Iris pigment epithelial cell (primary cell): ENCODE measurements around the gene WDR59.
A peak's percentile ranks its signal among the peaks of the same experiment; 100 is the strongest.
"Not testable (repeated sequence)": the region's sequence is repeated elsewhere in the genome, so short reads cannot be mapped to it uniquely, and the experiment has no call there.

Experiments
- DNase-seq: peaks from one replicate; pipeline ENCODE4 v3.0.0-alpha.2; 2011; ENCODE audit warnings: low read depth

The WDR59 gene

DNA sequence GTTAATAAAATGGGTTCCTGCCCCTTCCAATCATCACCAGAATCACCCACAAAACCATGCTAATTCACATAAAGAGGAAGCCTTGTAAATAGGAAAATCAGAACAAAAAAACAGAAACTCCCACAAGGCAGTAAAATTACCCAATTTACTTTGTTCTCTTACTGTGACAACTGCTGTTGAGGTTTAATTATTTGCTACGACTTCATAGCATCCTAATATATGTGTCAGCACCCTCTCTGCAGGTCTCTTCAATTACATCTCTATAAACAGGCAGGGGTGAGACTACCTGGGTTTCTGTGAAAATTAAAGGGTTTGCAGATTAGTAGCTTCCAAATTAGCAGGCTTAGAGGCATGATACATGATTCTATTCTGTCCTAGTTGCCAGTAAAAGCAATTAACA is 2.7 kb downstream of the WDR59 start:
- DNase-seq = no peak

- no peak for DNase-seq
Measured at GRCh38 chr16:74975591-74975990, 9.3 kb downstream of the WDR59 start.

DNA sequence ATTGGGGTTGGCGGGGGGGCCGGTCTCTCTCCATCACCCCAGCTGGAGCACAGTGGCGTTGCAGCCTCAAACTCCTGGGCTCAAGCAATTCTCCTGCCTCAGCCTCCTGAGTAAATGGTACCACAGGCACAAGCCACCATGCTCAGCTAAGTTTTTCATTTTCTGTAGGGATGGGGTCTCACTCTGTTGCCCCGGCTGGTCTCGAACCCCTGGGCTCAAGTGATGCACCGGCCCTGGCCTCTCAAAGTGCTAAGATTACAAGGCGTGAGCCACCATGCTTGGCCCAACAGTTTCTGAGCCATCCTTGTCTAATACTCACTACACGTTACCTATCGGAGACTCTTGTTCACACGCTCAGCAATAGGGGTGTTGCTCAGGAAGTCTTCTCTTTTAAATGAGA is 11.6 kb downstream of the WDR59 start:
- DNase-seq = no peak

- no peak for DNase-seq
Measured at GRCh38 chr16:74954763-74955162, 30.2 kb downstream of the WDR59 start.

DNA sequence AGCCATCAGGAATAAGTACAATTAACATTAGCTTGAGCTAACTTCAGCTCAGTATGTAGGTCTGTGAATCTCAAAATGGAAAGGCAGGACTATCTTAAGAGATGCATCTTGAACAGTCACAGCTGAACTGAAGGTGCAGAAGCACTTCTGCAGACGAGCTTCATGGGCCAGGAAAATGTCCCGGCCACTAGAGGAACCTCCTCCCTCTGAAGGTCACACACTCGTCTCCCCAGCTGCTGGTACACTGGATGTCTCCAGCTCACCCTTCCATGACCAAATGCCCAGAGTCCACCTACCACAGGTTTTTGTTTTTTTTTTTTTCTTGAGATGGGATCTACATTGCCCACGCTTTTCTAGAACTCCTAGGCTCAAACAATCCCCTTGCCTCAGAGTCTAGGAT is 33.2 kb downstream of the WDR59 start:
- DNase-seq = no peak

DNA sequence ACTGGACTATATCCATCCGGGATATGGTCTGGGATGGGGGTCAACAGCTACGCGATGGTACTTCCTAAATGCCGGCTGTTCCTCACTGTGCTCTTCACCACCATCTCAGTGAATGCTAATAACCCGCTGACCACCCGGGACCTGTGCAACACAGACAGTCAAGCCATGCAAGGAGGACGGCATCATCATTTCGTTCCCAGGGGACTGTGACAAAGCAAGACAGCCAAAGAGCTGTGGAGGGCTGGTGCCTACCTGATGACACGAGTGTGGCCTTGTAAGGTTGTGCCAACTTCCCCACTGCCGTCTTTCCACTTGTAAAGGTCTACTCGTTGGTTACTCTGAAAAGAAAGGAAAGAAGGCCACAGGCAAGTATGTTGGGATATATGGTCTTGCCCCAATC is 33.7 kb downstream of the WDR59 start:
- no peak for DNase-seq

DNA sequence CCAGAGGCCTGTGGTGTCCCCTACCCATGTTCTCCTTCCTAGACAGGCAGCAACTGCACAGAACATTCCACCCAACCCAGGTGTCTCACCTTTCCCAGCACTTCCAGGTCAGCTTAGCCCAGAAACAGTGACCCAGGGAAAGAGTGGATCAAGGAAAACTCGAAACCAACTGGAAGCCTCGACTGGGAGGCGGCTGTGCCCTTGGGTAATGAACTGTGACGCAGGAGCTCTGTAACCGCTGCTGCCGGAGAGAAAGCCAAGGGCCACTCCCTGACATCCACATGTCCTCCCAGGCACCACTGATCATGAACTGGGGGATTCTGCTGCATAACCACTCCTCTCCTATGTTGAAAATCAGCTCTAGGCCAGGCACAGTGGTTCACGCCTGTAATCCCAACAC is 34.4 kb downstream of the WDR59 start:
- no peak for DNase-seq

GRCh38 chr16:74949309-74949708 is 35.6 kb downstream of the WDR59 start:
- no peak for DNase-seq

DNA sequence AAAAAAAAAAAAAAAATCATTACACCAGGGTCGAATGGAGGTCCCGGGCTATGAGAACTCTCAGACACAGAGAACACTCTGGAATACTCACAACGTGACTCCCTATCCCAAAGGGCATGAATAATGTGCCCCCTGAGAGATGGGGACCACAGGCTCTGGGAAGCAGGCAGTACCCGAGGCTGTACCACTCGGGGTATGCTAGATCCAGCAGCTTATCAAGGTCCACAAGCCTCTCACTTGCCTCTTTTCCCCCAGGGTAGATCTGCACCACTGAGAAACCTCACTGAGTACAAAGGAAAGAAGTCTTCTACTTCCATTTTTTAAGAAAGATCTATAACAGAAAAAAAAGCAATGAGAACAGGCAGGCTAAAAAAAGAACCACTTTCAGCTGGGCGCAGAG is 40.5 kb downstream of the WDR59 start:
- DNase-seq = no peak

GRCh38 chr16:74942977-74943918 is 41.7 kb downstream of the WDR59 start:
- DNase-seq = no peak

- no peak for DNase-seq
Measured at GRCh38 chr16:74942566-74942965, 42.4 kb downstream of the WDR59 start.

- no peak for DNase-seq
Measured at GRCh38 chr16:74939688-74940087, 45.2 kb downstream of the WDR59 start.

DNA sequence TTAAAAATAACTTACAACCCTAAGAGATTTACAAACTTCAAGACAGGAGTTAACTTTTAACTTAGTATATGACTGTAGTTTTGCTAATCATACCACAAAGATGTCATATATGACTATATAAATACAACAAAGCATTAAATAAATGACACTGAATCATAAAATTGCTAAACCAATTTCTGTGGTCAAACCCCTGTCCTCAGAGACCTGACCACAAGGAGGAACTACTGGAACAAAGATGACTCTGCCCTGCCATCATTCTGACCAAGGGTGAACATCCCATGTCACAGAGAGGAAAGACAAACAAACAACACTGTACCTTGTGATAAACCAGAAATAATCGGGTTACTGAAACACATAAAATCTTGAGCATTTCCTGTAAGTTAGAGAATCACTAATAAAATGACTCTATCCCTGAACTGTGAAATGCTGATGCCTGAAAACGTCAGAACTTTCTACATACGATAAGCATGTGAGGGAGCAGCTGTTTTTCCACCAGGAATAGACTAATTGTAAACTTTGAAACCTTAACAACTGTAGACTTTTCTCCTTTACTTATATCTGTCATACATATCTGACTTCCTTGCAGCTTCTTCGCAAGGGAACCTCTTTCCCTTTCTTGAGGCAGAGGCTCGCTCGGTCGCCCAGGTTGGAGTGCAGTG is 47.9 kb downstream of the WDR59 start:
- peak; percentile 93 for DNase-seq

DNA sequence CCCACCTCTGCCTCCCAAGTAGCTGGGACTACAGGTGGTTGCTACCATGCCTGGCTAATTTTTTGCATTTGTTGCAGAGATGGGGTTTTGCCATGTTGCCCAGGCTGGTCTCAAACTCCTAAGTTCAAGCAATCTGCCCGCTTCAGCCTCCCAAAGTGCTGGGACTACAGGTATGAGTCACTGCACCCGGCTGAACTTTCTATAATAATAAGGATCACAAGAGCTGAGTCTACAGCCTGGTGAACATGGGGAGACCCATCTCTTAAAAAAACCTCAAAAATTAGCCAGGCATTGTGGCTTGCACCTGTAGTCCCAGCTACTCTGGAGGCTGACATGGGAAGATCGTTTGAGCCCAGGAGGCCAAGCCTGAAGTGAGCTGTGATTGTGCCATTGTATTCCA is 53.5 kb downstream of the WDR59 start:
- DNase-seq = peak; percentile 25

DNA sequence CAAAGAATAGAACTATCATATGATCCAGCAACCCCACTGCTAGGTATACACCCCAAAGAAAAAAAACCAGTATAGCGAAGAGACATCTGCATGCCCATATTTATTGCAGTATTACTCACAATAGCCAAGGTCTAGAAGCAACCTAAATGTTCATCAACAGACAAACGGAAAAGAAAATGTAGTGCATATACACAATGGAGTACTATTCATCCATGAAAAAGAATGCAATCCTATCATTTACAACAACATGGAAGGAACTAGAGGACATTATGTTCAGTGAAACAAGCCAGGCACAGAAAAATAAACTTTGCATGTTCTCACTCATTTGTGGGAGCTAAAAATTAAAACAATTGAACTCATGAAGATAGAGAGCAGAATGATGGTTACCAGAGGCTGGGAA is 55.3 kb downstream of the WDR59 start:
- no peak for DNase-seq

- no peak for DNase-seq
Measured at GRCh38 chr16:74926805-74927204, 58.1 kb downstream of the WDR59 start.

- DNase-seq = no peak
Measured at GRCh38 chr16:74923766-74924460, 61.0 kb downstream of the WDR59 start.

- no peak for DNase-seq
Measured at GRCh38 chr16:74922150-74923138, 62.5 kb downstream of the WDR59 start.

DNA sequence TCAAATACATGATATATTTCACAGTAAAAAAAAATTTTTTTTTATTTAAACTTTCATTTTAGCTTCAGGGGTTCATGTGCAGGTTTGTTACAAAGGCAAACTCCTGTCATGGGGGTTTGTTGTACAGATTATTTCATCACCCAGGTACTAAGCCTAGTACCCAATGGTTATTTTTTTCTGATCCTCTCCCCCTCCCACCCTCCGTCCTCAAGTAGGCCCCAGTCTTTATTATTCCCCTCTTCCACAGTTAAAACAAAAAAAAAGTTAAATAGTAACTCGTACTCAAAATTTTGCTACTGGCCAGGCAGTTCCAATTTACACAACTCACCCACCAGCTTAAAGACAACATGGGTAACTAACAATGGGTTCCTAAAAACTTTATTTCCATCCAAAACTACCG is 63.9 kb downstream of the WDR59 start:
- DNase-seq = no peak

DNA sequence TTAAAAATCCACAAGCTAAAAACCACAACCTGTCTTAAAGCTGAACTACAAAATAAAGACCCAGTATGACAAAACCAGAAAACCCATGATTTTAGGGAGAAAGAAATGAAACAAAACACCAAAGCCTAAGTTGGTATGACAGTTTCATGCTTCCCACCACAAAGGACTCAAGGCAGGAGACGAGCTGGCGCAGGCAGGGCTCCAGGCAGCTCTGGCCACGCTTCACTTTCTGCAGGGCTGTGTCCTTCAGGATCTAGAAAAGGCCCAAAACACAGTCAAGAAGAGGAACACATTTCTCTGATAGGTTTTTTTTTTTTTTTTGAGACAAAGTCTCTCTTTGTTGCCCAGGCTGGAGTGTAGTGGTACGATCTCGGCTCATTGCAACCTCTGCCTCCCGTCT is 75.3 kb downstream of the WDR59 start:
- DNase-seq = no peak

- not testable (repeated sequence) for DNase-seq
Measured at GRCh38 chr16:74908759-74909158, 76.2 kb downstream of the WDR59 start.
